Pulmonary artery endothelial cell (primary cell): ENCODE data around the gene MBNL3. TPM values are rescaled to one million over a fixed set of nuclear protein-coding genes. Genes with fewer than 3 reads are reported as not detected.
"Not testable (repeated sequence)": the region's sequence is repeated elsewhere in the genome, so short reads cannot be mapped to it uniquely, and the experiment has no call there.

Source experiments
- DNase-seq: peaks from one replicate; pipeline ENCODE4 v3.0.0-alpha.2; 2011; ENCODE audit warnings: low read depth, low spot score
- total RNA-seq: library from RNA; depleted of rRNA; stranded (reverse); fragments of >200 nt; gene quantifications from 2 replicates; pipeline ENCODE4 v1.2.3, GENCODE V29; 2014

Gene MBNL3
- total RNA-seq, 1 donor from 2014 or later = 1.4 TPM

DNA sequence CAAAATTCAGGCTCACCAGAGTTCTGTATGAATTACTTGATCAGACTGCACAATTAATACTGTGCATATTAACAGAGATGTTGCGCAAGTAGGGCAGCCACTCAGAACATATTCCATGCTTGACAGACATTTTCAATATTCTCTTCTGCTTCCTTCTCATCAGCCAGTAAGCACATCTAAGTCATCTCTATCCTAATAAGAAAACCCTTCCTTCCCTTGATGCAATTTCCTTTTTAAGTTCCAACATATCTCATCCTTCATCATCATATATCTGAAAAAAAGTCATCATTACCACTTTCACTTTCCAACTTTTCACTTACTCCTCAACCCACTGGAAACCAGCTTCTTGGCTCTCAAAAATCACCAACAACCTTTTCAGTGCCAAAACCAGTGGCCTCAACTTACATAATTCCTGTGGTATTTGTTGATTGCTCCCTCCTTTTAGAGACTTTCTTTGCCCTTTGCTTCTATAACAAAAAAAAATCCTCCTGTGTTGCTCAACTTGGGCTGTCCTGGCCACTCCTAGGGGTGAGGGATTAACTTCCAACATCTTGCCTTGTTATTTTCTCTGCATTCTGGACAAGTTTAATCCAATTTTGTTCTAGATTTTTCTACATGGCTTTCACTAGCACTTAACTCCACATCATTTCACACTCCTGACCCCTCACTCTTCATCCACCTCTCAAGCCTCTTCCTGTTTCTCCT is 14.1 kb downstream of the MBNL3 start:
- DNase-seq = no peak

DNA sequence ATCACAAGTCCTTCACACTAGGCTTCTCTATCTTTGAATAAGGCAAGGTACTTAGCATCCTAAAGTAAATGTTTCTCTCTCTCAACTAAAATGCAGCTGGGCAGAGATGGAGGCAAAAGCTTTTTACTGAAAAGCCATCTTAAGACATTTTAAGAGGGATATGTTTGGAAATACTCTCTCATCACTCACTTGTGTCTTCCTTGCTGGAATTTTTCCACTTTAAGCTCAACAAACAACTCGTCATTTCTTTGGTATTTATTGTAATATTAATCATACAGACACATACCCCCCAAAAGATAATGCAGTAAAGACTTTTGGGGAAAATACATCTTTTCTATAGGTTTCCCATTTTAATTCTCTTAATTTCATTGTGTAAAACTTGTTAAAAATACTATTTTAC is 16.4 kb downstream of the MBNL3 start:
- no peak for DNase-seq

DNA sequence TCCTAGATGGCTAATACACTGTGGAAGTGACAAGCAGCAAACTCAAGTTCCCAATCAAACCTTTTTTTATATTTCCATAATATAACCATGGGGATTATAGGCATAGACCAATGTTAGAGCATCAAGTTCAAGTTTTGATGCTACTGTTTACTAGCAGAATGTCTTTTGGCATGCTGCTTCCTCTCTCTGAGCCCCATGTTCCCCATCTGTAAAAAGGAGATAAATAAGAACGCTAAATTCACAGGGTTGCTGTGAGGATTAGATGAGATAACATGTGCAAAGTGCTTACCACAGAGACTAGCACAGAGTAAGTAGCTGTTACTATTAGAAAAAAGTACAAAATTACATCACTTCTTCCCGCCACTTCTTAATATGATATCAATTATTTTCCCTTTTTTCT is 18.0 kb downstream of the MBNL3 start:
- DNase-seq = no peak

DNA sequence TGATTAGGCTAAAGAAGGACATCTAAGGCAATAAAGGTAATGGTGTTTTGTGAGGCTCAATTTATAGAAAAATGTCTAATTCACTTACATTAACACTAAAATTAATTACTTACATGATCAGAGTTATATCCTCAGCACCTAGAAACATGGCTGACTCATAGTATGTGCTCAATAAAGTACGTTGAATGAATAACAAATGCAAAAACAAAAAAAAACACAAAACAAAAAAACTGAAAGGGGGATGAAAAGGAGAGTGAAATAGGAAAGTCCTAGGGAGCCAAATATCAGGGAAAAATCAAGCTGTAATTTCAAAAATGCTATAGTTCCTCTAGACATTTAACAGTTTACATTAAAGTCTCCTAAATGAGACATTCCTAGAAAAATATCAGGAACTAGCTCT is 18.7 kb downstream of the MBNL3 start:
- DNase-seq = no peak

DNA sequence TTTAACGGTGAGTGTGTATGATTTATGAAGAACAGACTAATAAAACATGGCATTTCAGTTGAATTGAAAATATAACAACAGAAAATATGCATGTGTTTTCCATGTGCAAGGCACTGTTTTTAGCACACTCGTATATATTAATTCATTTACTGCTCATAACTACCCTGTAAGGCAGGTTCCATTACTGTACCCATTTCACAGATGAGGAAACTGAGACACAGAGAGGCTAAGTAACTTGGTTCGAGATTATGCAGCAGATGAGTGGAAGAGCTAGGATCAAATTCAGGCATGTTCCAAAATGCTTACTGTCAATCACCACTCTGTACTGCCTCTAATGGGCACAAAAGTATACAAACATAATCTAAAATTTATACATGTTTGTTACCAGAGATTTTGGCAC is 20.4 kb downstream of the MBNL3 start:
- DNase-seq = no peak

DNA sequence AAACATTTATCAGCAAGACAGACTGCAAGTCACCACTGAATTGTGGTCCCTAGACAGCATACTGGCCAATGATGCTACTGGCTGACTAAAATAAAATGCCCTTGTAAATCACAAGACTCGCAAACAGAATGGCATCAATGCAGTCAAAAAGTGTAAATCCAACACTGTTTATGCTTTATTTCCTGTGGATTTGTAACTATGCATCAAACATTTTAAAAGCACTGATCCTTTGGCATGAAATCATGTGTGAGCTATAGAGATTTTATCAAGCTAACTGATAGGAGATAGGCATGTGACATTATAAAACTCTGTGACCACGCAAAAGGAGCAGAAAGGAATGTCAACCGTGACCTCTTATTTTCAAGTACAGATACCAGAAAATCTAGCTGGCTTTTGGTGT is 20.8 kb downstream of the MBNL3 start:
- DNase-seq = no peak

DNA sequence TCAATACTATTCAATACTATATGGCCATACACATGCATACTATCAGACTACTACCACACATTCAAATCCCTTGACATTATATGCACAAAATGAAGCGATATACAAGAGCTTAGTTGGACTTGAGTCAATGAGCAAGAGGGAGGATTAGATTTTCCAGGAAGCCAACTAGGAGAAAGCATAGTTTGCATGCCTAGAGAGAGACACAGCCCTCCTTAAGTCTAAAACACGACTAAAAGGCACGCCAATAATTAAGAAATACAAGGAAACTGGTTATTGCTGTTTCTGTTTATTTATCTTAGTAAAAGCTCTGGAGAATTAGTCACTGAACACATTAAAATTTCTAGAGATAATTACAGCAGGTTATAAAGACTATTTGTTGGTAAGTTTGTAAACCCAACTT is 21.8 kb downstream of the MBNL3 start:
- no peak for DNase-seq

DNA sequence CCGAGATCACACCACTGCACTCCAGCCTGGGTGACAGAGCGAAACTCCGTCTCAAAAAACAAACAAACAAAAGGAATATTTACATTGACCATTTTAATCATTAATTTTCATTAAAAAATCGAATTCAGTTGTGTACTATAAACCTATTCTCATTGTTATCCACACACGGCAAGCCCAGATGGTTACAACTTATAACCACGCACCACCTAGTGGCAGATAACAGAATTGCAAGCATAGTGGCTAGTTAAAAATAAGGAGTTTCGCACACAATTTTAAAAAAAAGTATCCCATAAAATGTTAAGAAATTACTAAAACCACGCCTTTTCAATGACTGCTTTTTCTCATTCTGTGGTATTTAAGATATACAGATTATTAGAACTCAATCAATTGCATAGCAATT is 25.4 kb downstream of the MBNL3 start:
- DNase-seq = no peak

DNA sequence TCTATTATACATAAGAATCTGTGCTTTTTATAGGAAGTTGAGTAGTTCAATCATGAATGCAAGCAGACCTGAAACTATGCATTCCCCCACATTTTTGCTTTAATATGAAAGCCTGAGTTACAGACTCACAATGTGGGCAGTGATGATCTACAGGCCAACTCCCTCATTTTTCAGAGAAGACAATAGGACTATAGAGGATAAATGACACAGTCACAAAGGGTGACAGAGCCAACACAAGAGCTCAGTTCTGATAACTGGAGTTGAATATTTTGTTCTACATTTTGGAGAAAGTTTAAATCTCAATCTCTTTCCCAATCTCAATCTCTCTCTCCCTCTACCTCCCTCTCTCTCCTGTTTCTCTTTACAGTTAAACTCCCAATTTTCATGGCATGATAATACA is 27.0 kb downstream of the MBNL3 start:
- DNase-seq = no peak

DNA sequence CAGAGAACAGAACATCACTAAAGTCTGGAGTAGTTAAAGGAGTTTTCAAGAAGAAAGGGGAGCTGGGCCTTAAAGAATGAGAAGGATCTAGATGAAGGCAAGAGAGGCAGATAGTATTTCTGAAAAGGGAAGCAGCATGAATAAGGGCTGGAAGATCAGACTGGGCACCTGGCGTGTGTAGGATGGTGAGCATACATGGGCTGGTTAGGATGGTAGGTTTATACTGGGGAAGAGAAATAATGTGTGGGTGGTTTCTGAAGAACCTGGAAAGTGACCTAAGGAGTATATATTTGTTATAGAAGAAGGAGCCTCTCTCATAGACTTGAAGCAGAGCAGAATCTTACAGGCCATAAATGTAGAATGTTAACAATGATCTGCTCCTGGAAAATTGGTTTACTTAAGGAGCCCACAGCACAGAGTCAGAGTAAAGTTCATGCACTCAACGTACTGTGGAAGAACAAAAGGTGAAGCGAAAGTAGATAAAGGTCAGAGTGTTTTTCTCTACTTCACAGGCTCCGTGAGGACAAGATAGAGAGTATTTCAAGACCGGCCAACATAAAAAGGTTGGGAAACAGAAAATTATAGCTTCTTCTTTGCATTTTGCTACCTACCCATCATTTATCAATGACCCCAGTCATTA is 35.8 kb downstream of the MBNL3 start:
- no peak for DNase-seq

DNA sequence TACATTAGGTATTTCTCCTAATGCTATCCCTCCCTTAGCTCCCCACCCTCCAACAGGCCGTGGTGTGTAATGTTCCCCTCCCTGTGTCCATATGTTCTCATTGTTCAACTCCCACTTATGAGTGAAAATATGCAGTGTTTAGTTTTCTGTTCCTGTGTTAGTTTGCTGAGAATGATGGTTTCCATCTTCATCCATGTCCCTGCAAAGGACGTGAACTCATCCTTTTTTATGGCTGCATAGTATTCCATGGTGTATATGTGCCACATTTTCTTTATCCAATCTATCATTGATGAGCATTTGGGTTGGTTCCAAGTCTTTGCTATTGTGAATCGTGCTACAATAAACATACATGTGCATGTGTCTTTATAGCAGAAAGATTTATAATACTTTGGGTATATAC is 42.9 kb downstream of the MBNL3 start:
- DNase-seq = not testable (repeated sequence)

DNA sequence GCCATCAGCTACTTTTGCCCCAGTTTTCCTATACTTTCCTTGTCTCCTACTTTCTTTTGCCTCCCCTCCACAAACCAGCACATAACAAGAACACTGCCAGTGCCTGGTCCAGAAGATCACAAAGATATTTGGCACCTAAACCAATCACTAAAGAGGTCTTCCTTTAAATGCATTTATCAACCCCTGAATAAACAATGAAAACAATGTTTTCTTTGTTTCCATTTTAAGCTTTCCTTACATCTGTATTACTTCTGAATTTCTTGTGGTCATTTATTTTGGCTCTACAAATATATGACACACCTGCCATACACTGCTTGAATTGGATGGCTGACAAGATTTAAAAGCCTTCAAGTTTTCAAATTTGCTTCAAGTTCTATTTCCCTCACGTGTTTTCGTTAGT is 43.9 kb downstream of the MBNL3 start:
- no peak for DNase-seq

DNA sequence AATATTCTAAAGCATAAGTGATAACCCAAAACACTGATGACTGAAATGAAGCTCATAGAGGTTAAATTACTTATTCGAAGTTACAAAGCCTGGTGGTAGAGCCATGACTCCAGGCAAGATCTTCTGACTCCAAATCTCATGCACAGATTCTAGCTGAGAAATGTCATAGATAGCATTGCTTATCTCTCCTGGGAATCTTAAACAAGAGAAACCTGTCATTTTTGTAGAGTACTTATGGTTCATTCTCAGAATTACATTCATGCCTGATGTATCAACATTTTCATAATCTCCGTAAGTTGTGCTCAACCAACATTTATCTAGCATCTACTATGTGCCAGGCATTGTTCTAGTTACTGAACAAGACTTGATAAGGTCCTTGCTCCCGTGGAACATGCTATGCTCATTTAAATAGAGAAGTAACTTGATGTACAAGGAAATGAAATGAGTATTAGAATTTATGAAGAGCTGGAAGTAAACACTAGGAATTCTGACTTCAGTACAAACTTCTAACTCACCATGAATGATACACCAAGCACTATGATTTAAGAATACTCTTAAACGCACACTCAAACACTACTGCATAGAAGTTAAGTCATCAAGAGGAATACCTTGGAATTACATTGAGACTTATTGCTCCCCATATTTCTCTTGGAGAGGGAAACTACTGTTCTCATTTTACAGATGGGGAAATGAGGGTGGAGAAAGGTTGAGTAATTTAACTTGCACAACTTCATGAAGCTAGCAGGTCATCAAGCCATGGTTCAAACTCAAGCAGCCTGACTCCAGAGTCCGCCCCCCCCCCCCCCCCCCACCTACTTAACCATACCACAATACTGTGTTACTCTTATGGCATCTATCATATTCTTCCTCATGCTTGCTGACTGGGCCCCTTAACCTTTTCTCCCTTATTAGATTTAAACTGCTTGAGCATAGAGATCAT is 45.4 kb downstream of the MBNL3 start:
- DNase-seq = no peak

DNA sequence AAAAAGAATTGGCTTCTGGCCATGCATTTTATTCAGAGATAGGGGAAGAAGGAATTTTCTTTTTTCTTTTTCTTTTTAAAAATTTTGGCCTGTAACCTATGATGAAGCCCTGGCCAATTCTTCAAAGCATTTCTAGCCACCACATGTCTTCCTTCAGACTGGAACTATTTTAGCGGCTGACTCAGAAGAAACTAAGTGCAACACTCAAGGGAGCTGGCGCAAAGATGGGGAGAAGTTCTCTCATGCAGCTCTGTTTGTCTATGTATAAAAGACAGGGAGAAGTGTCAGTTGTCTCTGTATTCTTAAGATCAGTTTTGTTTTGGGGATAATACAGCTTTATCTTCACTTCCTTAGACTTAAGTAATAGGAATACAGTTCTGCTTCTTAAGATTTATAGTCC is 46.1 kb downstream of the MBNL3 start:
- no peak for DNase-seq

DNA sequence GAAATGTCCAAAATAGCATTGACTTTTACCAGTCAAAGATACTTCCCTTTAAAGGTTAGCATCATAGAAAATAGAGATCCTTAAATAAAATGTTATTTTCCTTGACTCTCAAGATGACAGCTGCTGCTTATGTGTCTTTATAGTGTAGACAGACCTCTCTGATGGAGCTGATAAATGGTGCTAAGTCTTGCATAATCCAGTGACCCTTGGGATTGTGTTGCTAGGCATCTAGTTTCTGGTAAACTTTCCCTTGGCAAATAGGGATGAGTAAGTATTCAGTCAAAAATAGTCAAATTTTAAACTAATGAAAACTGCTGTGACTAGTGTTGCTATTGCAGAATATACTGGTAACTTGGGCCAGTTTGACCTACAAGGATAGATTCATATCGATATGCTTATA is 53.6 kb downstream of the MBNL3 start:
- DNase-seq = no peak

DNA sequence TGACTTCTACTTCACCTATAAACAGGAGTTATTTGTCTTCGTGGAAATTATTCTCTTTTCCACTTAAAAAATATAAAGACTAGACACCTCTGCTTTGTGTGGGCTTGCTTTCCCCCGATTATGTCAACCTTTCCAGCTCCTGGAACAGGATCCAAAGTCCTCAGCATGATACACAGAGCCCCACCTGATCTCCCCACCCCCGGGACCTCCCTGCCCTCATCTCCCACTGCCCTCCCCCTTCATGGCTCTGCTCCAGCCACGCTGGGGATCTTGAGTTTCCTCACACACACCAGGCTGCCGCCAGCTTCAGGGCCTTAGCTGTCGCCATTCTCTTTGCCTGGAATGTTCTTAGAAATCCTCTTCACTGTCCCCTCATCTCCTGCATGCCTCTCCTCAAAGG is 55.3 kb downstream of the MBNL3 start:
- no peak for DNase-seq

DNA sequence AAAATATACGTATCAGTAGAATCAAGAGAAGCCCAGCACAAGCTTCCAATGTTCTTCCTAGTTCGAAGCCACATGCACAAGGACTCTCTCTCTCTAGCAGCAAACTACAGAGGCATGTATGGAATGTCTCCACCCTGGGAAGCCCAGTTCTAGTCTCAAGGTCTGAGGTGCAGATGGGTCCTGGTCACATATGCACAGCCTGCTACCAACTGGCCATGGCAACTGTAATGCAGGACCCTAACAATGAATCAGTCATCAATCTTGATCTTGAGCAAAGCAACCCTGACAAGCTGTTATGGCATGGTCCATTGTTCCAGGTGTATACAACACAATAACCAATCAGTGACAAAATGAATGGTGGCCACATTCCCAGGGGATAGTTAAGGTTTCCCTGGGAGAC is 55.8 kb downstream of the MBNL3 start:
- DNase-seq = no peak

DNA sequence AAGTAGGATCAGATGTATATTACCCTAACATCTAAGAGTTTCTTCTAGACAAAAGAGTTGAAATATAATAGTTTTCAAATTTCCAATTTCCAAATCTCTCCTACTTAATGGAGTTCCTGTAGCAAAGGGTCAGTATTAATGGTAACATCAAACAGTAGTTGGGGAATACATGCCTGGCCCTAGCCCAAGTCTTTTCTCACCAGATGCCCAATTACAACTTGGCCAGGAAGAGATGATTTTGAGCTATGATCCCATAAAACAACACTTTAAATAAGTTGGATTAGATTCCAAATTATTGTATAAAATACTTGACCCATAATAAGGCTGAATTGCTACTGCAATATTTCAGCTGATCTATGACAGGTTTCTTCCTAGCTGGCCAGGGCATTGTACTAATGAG is 59.9 kb downstream of the MBNL3 start:
- no peak for DNase-seq

DNA sequence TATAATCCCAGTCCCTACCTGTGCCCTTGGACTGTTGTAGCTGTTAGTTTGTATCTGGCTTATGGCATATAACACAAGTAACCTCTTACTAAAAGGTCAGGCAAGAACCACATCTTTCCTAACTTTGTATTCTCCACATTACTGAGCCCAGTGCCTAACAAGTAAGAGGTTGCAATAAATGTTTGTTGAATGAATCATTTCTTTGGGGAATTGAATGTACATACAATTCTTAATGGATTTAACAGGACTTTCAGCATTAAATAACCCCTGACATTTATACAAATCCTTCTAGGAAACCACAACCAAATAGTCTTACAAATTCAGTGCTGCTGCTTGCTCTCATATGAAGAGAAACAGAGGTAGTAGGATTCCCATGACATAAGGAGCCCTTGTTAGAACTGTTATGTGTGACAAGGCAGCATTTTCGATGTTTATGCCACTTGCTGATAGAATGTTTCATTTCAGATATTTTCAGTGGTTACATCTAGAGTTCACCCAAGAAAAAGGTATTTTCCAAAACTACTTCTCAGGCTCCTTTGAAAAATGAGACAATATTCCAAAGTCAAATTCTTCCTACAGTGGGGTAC is 62.0 kb downstream of the MBNL3 start:
- DNase-seq = no peak

DNA sequence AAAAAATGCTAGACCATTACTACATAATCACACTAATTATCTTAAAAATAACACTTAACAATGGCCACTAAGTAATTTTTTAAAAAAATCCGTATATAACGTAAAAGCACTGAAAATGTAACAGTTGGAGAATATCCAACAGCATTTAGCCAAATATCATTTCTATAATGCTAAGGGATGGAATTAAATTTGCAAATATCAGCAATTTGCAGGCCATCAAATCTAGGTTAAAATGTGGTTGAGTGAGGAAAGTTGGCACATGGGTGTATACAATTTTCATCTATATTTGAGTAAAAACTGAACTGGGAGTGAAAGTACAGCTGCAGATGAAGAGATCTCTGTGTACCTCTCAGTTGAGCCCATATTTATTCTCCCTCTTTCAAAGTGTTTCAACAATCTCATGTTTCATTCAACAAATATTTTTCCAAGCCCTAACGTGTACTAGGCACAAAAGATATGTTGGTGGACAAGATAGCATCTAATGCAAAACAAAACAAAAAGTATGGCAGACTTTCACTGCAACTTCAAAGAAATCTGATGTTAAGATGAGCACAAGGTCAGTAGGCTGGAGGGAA is 63.0 kb downstream of the MBNL3 start:
- no peak for DNase-seq

DNA sequence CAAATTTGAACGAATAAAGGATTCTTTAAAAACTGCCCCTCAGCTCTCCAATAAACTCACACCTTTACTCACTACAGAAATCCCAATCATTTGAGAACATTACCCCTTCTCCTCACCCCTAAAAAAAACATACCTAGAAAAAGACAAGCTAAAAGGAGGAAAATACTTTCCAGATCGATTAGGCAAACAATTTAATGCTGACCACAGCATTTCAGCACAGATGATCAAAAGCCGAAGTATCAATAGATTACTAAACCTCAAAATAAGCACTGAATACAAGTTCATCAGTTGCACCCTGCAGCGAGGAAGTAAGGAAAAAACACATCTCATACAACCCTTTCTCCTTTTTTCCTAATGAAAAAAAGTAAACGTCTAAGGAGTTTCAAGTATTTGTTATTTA is 65.5 kb downstream of the MBNL3 start:
- no peak for DNase-seq

DNA sequence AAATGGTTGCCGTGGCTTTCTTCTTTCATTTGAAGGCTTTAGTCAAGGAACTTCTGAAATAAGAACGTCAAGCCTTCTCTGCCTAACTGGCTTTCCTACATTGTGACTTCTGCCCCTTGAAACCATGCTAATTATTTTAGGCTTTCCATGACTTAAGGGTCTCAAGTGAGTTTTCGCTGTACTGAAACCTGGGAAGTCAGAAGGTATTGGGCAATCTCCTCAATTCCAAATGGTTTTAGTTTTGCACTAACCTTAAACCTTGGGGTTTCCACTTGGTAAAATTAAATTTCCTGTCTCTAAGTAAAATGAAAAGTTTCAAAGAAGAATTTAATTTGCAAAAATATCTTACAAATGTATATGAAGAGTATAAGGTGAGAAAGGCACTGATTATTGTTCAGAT is 73.8 kb downstream of the MBNL3 start:
- DNase-seq = no peak
